Adrenal gland (tissue), 12 donors: ENCODE data around the gene DDX47. TPM values are rescaled to one million over a fixed set of nuclear protein-coding genes. Genes with fewer than 3 reads are reported as not detected.

Experiments
- DNase-seq, 7 donors: peaks; one replicate each; pipeline ENCODE4 v3.0.0-alpha.2; 2019 to 2020
- H3K27ac ChIP-seq, 5 donors: fragments of 200-600 bp; sonication (generic) in 4 of 5; 1 replicate in 3 of 5; 2 replicates in 2 of 5; pipeline versions ENCODE4 v1.5.1 to v1.8.0; 2016 to 2020; ENCODE audit warnings: mild to moderate bottlenecking in 1 of 5
- H3K27me3 ChIP-seq: fragments of 200-600 bp; 2 replicates; pipeline ENCODE4 v1.8.0; 2021
- H3K36me3 ChIP-seq, 2 donors: fragments of 200-600 bp; replicated peaks in 1 of 2; 1 replicate in 1 of 2; 2 replicates in 1 of 2; pipeline versions ENCODE4 v1.5.1 to v1.8.0; 2018 to 2022
- H3K4me1 ChIP-seq, 2 donors: fragments of 200-600 bp; replicated peaks in 1 of 2; 1 replicate in 1 of 2; 2 replicates in 1 of 2; pipeline versions ENCODE4 v1.5.1 to v1.8.0; 2018 to 2021
- H3K4me3 ChIP-seq, 4 donors: fragments of 200-600 bp; sonication (generic) in 3 of 4; one replicate each; pipeline ENCODE4 v1.5.1; 2016 to 2018
- H3K9me3 ChIP-seq, 3 donors: fragments of 200-600 bp; sonication (generic) in 1 of 3; replicated peaks in 1 of 3; 1 replicate in 2 of 3; 2 replicates in 1 of 3; pipeline versions ENCODE4 v1.5.1 to v1.8.0; 2016 to 2021
- CTCF ChIP-seq, 6 experiments: fragments of 450-650 bp in 4 of 6; fragments of 200-600 bp in 2 of 6; sonication (generic) in 1 of 6; IDR thresholded peaks; 1 replicate in 5 of 6; 2 replicates in 1 of 6; pipeline versions ENCODE4 v1.5.1 to v1.8.0; 2016 to 2021; ENCODE audit warnings: antibody characterized with exemption in 6 of 6, mild to moderate bottlenecking in 2 of 6, moderate library complexity in 1 of 6
- POLR2A ChIP-seq, 2 donors: fragments of 450-650 bp; IDR thresholded peaks; one replicate each; pipeline ENCODE4 v1.6.1; 2017; ENCODE audit warnings: antibody characterized with exemption in 2 of 2, mild to moderate bottlenecking in 2 of 2, moderate library complexity in 1 of 2
- WGBS, 4 donors: extraction: QIAGEN DNeasy Blood & Tissue Kit in 2 of 4; methylation state at CpG; one replicate each; pipeline versions ENCODE4 v1.1.5 to v1.1.7; 2013 to 2017; 5-methylcytosine and 5-hydroxymethylcytosine counted together
- intact Hi-C, 2 donors: fragments of 100-400 bp; cut with DNase I; formaldehyde crosslinking; loops; one replicate each; pipeline versions ENCODE4 v1.14.1 to v1.15.0; 2022 to 2023
- polyA plus RNA-seq, 3 donors: library from polyadenylated mRNA; stranded (reverse); fragments of 200-250 nt in 2 of 3; fragments of 350-450 nt in 1 of 3; fragmentation: Illumina TruSeq in 1 of 3; extraction: RNeasy Lipid Tissue Mini Kit (QIAGEN cat#74804) in 1 of 3; gene quantifications; one replicate each; pipeline ENCODE4 v1.2.3, GENCODE V29; 2013 to 2014
- total RNA-seq, 9 donors: library from RNA; depleted of rRNA in 4 of 9; stranded (reverse); fragments of >200 nt in 4 of 9; fragments of 120-200 nt in 1 of 9; fragmentation: NEBNext Ultra II Directional in 1 of 9; extraction: Animal tissue kit (Norgen Biotek cat#: 25700) in 1 of 9; gene quantifications; one replicate each; pipeline versions ENCODE4 v1.1.0 to v1.2.4, GENCODE V29; 2013 to 2023
- donor health status: healthy with polysubstance abuse.
- donor health status: Bipolar disorder and iron deficiency.
- donor health status: DM: yes; HTN: yes; CAD: no.
- donor health status: DM: no; HTN: no; CAD: no.
- donor health status: DM: no; HTN: no; CAD: no.
- donor health status: DM: yes; HTN: yes; CAD: no.

DDX47 gene
- total and polyA plus RNA-seq, 12 donors: 28.8 to 77.3 (median 44.7) TPM

GRCh38 chr12:12779529-12779928, 33.6 kb upstream of the DDX47 start:
- Histone ChIP-seq H3K27ac (no peak overlapping the region), H3K27me3 (no peaks in the 10 kb centered on the region), H3K9me3 (no peaks in the 10 kb centered on the region), H3K4me3 (no peak overlapping the region), H3K36me3 (no peaks in the 10 kb centered on the region), H3K4me1 (no peaks in the 10 kb centered on the region)
- 19 to 29% (median 23%) methylated on average over 3 of the region's 3 CpGs for WGBS, 4 donors
- intact Hi-C loops: no loop called here
- no peak for DNase-seq
- TF ChIP-seq POLR2A (IDR thresholded peaks at IDR 0.05) (no peak), CTCF (IDR thresholded peaks at IDR 0.05) (no peak)

- Histone ChIP-seq H3K9me3 (no peaks in the 10 kb centered on the region), H3K27me3 (no peaks in the 10 kb centered on the region), H3K27ac (peak overlapping the region in 2 of 5 donors; percentile 63 to 84), H3K4me1 (peaks cover 17 to 20% of the 10 kb centered on the region in 2 donors), H3K4me3 (no peak overlapping the region), H3K36me3 (no peaks in the 10 kb centered on the region)
- 96 to 100% (median 99%) methylated on average over 2 of the region's 2 CpGs for WGBS, 4 donors
- TF ChIP-seq CTCF (IDR thresholded peaks at IDR 0.05) (no peak), POLR2A (IDR thresholded peaks at IDR 0.05) (no peak)
- intact Hi-C loops: no loop called here
- no peak for DNase-seq
Measured at GRCh38 chr12:12784116-12784515, 29.0 kb upstream of the DDX47 start.

- H3K4me3 ChIP-seq: peak within 1 kb of the TSS in 2 of 4 donors; percentile 23 to 61
- H3K9me3 ChIP-seq: no peaks in the 10 kb centered on the region
- peaks cover 17 to 20% of the 10 kb centered on the region in 2 donors for H3K4me1 ChIP-seq
- intact Hi-C loops: no loop called here
- peak in 6 of 7 donors; percentile 31 to 75 (median 39) for DNase-seq
- TF ChIP-seq POLR2A (IDR thresholded peaks at IDR 0.05) (peak; percentile 62 to 65), CTCF (IDR thresholded peaks at IDR 0.05) (no peak)
- H3K27ac ChIP-seq: peak within 1 kb of the TSS; percentile 54 to 96 (median 82)
- H3K27me3 ChIP-seq: no peaks in the 10 kb centered on the region
- WGBS, 4 donors: 74 to 88% (median 84%) methylated on average over 14 of the region's 14 CpGs
- H3K36me3 ChIP-seq: no peaks in the 10 kb centered on the region
Measured at GRCh38 chr12:12784911-12785814, 28.0 kb upstream of the DDX47 start, which contains the start of gene APOLD1. TSS of gene APOLD1 (plus strand) at chr12:12785659. CDS start at chr12:12785692, 33 bp downstream.

GRCh38 chr12:12786351-12786705, 26.8 kb upstream of the DDX47 start:
- peaks cover 17 to 20% of the 10 kb centered on the region in 2 donors for H3K4me1 ChIP-seq
- peak overlapping the region in 2 of 4 donors; percentile 23 to 61 for H3K4me3 ChIP-seq
- DNase-seq: no peak
- no peaks in the 10 kb centered on the region for H3K27me3 ChIP-seq
- no peaks in the 10 kb centered on the region for H3K36me3 ChIP-seq
- no peaks in the 10 kb centered on the region for H3K9me3 ChIP-seq
- TF ChIP-seq CTCF (IDR thresholded peaks at IDR 0.05) (no peak), POLR2A (IDR thresholded peaks at IDR 0.05) (no peak)
- WGBS, 4 donors: 31 to 38% (median 35%) methylated on average over 4 of the region's 4 CpGs
- H3K27ac ChIP-seq: peak overlapping the region; percentile 54 to 96 (median 82)
- intact Hi-C loops: no loop called here
